Rectal smooth muscle tissue (tissue), 1 donor: ENCODE measurements around the gene PRTFDC1.
A peak's percentile ranks its signal among the peaks of the same experiment; 100 is the strongest.

Experiments
- H3K27ac ChIP-seq: one replicate; pipeline ENCODE4 v1.7.0; 2013; ENCODE audit warnings: low read depth, low read length, inconsistent platforms
- H3K27me3 ChIP-seq: one replicate; pipeline ENCODE4 v1.7.0; 2013; ENCODE audit warnings: low read length; ENCODE audit not compliant: control insufficient read depth, insufficient read depth
- H3K36me3 ChIP-seq: one replicate; pipeline ENCODE4 v1.7.0; 2013; ENCODE audit warnings: low read length; ENCODE audit not compliant: control insufficient read depth, insufficient read depth
- H3K4me1 ChIP-seq: one replicate; pipeline ENCODE4 v1.7.0; 2013; ENCODE audit warnings: low read length; ENCODE audit not compliant: control insufficient read depth, insufficient read depth
- H3K4me3 ChIP-seq: one replicate; pipeline ENCODE4 v1.7.0; 2013; ENCODE audit warnings: low read length
- H3K9ac ChIP-seq: one replicate; pipeline ENCODE4 v1.7.0; 2013; ENCODE audit warnings: low read length

PRTFDC1 gene

GRCh38 chr10:24872790-24873182 lies 79.6 kb downstream of the PRTFDC1 start:
- Histone ChIP-seq H3K4me3 (no peak overlapping the region), H3K9ac (no peak overlapping the region), H3K36me3 (no peaks in the 10 kb centered on the region), H3K27ac (no peak overlapping the region), H3K4me1 (no peaks in the 10 kb centered on the region), H3K27me3 (no peaks in the 10 kb centered on the region)

- no peaks in the 10 kb centered on the region for H3K27me3 ChIP-seq
- H3K27ac ChIP-seq: no peak overlapping the region
- H3K4me3 ChIP-seq: no peak overlapping the region
- H3K9ac ChIP-seq: no peak overlapping the region
- H3K36me3 ChIP-seq: no peaks in the 10 kb centered on the region
- no peaks in the 10 kb centered on the region for H3K4me1 ChIP-seq
Observed at GRCh38 chr10:24872049-24872789, 80.2 kb downstream of the PRTFDC1 start.

GRCh38 chr10:24871011-24871935 lies 81.1 kb downstream of the PRTFDC1 start:
- Histone ChIP-seq H3K4me1 (no peaks in the 10 kb centered on the region), H3K9ac (no peak overlapping the region), H3K27ac (no peak overlapping the region), H3K27me3 (no peaks in the 10 kb centered on the region), H3K4me3 (no peak overlapping the region), H3K36me3 (no peaks in the 10 kb centered on the region)

- Histone ChIP-seq H3K27me3 (no peaks in the 10 kb centered on the region), H3K36me3 (no peaks in the 10 kb centered on the region), H3K9ac (no peak overlapping the region), H3K4me1 (no peaks in the 10 kb centered on the region), H3K27ac (no peak overlapping the region), H3K4me3 (no peak overlapping the region)
Observed at GRCh38 chr10:24869354-24870015, 82.9 kb downstream of the PRTFDC1 start.

- no peaks in the 10 kb centered on the region for H3K4me1 ChIP-seq
- H3K27ac ChIP-seq: no peak overlapping the region
Observed at GRCh38 chr10:24866604-24867583, 85.5 kb downstream of the PRTFDC1 start.

GRCh38 chr10:24865783-24866182 lies 86.6 kb downstream of the PRTFDC1 start:
- Histone ChIP-seq H3K27ac (no peak overlapping the region), H3K9ac (no peak overlapping the region), H3K4me1 (no peaks in the 10 kb centered on the region)

More at GRCh38 chr10:24866604-24867583, 85.5 kb downstream of the PRTFDC1 start:
- Histone ChIP-seq H3K9ac (no peak overlapping the region), H3K27me3 (no peaks in the 10 kb centered on the region), H3K36me3 (no peaks in the 10 kb centered on the region), H3K4me3 (peak overlapping the region; percentile 29)

GRCh38 chr10:24862589-24862988 lies 89.8 kb downstream of the PRTFDC1 start:
- Histone ChIP-seq H3K4me3 (no peak overlapping the region), H3K9ac (no peak overlapping the region), H3K27ac (no peak overlapping the region), H3K27me3 (no peaks in the 10 kb centered on the region), H3K4me1 (no peaks in the 10 kb centered on the region), H3K36me3 (no peaks in the 10 kb centered on the region)

More at GRCh38 chr10:24865783-24866182, 86.6 kb downstream of the PRTFDC1 start:
- Histone ChIP-seq H3K4me3 (no peak overlapping the region), H3K27me3 (no peaks in the 10 kb centered on the region), H3K36me3 (no peaks in the 10 kb centered on the region)

- no peaks in the 10 kb centered on the region for H3K4me1 ChIP-seq
- H3K9ac ChIP-seq: no peak overlapping the region
- no peaks in the 10 kb centered on the region for H3K27me3 ChIP-seq
- H3K4me3 ChIP-seq: no peak overlapping the region
- no peak overlapping the region for H3K27ac ChIP-seq
- no peaks in the 10 kb centered on the region for H3K36me3 ChIP-seq
Observed at GRCh38 chr10:24858288-24859270, 93.8 kb downstream of the PRTFDC1 start.

GRCh38 chr10:24857031-24857725 lies 95.2 kb downstream of the PRTFDC1 start:
- no peaks in the 10 kb centered on the region for H3K4me1 ChIP-seq
- H3K4me3 ChIP-seq: no peak overlapping the region
- no peak overlapping the region for H3K27ac ChIP-seq
- H3K27me3 ChIP-seq: no peaks in the 10 kb centered on the region
- no peaks in the 10 kb centered on the region for H3K36me3 ChIP-seq
- no peak overlapping the region for H3K9ac ChIP-seq

- Histone ChIP-seq H3K36me3 (no peaks in the 10 kb centered on the region), H3K4me3 (no peak overlapping the region), H3K4me1 (no peaks in the 10 kb centered on the region), H3K27ac (no peak overlapping the region), H3K9ac (no peak overlapping the region), H3K27me3 (no peaks in the 10 kb centered on the region)
Observed at GRCh38 chr10:24854256-24854655, 98.2 kb downstream of the PRTFDC1 start.
